Loucy (cell line): Measurements from ENCODE around the gene PHACTR3.

Source experiments
- EZH2phosphoT487 ChIP-seq: fragments of 200-600 bp; IDR thresholded peaks from 2 replicates; pipeline ENCODE4 v1.6.1; 2018; ENCODE audit warnings: antibody characterized with exemption, mild to moderate bottlenecking, moderate library complexity, borderline replicate concordance
- TF ChIP-seq, protein P1 (sequence below): fragments of 200-600 bp; sonication (generic); conservative IDR thresholded peaks from 2 replicates; pipeline ENCODE4 v1.5.1; 2014; ENCODE audit warnings: mild to moderate bottlenecking, antibody characterized with exemption, low read length

DNA sequence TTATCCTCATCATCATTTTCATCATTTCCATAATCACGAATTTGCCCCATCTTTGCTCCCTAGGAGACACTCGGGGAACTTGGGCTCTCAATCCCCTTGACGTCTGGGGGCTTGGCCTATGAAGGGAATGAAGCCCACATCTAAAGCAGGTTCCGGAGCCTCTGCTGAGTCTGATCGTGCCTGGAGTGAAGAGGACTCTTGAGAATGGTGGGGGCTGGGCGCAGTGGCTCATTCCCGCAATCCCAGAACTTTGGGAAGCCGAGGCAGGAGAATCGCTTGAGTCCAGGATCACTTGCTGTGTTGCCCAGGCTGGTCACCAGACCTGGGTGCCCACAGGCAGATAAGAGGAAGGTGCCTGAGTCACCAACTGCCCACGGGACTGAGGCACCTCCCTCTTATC, 214.6 kb downstream of the PHACTR3 start:
- TF ChIP-seq, protein P1, sequence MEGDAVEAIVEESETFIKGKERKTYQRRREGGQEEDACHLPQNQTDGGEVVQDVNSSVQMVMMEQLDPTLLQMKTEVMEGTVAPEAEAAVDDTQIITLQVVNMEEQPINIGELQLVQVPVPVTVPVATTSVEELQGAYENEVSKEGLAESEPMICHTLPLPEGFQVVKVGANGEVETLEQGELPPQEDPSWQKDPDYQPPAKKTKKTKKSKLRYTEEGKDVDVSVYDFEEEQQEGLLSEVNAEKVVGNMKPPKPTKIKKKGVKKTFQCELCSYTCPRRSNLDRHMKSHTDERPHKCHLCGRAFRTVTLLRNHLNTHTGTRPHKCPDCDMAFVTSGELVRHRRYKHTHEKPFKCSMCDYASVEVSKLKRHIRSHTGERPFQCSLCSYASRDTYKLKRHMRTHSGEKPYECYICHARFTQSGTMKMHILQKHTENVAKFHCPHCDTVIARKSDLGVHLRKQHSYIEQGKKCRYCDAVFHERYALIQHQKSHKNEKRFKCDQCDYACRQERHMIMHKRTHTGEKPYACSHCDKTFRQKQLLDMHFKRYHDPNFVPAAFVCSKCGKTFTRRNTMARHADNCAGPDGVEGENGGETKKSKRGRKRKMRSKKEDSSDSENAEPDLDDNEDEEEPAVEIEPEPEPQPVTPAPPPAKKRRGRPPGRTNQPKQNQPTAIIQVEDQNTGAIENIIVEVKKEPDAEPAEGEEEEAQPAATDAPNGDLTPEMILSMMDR, result no peak
- TF ChIP-seq EZH2phosphoT487, result no peak
